Non-pigmented ciliary epithelial cell (primary cell): ENCODE measurements around the gene PPP1R14B.

Source experiments
- DNase-seq: peaks from one replicate; pipeline ENCODE4 v3.0.0-alpha.2; 2010; ENCODE audit warnings: low read depth

PPP1R14B gene

DNA sequence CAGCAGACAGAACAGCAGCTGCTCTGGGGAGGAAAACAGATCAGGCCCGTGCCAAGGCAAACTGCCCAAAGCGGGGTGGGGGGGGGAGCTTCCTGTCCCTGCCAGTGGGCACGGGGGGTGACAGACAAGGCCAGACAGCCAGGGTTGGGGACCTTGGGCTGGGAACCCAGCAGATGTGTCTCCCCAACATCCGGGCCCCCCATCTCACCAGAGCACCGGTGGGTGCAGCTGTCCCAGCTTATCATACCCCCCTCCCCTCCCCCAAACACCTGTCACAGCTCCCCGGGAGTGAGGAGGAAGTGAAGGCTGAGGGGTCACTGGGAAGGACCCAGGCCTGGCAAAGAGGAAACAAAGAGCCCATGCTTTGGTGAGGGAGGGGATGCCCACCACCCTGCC, 1.3 kb downstream of the PPP1R14B start:
- DNase-seq = no peak

DNA sequence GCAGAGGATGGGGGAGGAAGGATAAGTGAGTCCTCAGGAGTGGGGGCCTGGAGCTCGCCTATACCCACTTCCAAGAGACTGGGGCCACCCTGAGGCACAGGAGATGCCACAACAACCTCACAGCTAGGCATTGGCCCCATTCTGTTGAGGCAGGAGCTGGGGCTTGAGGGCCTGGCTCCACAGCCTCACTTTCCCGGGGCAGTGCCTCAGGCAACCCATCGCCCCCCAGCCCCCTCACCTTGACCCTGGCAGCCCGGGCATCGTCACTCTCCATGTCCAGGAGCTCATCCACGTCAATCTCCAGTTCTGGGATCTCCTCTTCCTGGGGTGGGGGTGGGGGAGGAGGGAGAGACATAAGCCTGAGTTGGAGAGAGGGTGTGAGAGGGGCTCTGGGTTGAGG, 1.8 kb downstream of the PPP1R14B start:
- DNase-seq = no peak

DNA sequence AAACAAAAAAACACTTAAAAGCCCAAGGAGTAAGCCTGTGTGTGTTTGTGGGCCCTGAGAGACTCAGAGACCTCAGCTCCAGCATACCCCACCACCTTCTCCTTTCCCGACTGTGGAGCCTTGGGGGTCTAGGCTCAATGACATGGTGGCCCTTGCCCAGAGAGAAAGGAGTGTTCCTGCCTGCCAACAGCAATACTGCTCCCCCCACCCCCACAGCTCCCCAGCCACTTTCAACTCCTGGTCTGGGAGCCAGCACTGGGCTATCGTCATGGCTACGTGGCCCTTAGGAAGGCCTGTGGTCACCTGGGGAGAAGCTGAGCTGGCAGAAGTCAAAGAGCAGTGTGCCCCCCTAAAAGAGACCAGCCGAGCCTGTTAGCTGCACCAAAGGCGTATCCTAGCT, 2.6 kb downstream of the PPP1R14B start:
- DNase-seq = no peak

DNA sequence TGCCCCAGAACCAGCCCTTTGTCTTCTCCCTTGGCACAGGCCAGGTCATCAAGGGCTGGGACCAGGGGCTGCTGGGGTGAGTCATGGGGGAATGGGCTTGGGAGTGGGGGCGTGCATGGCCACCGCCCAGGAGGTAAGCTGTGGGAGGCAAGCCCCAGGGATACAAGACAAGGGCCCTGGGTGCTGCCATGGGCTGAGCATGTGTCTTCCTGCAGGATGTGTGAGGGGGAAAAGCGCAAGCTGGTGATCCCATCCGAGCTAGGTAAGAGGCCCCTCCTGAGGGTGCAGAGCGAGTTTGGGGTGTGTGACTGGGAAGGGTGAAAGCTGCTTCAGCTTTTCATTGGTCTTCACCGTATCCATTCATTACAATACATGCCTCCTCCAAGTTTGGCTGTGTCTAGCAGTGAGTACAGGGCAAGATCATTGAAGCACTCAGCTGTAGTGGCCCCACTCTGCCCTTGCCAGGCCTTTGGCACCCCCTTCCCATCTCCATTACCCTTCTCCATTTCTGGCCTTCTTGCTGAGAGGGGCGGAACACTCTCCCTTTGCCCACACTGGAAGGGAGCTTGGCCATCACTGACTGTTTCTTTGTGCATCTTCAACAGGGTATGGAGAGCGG, 3.4 kb downstream of the PPP1R14B start:
- no peak for DNase-seq

DNA sequence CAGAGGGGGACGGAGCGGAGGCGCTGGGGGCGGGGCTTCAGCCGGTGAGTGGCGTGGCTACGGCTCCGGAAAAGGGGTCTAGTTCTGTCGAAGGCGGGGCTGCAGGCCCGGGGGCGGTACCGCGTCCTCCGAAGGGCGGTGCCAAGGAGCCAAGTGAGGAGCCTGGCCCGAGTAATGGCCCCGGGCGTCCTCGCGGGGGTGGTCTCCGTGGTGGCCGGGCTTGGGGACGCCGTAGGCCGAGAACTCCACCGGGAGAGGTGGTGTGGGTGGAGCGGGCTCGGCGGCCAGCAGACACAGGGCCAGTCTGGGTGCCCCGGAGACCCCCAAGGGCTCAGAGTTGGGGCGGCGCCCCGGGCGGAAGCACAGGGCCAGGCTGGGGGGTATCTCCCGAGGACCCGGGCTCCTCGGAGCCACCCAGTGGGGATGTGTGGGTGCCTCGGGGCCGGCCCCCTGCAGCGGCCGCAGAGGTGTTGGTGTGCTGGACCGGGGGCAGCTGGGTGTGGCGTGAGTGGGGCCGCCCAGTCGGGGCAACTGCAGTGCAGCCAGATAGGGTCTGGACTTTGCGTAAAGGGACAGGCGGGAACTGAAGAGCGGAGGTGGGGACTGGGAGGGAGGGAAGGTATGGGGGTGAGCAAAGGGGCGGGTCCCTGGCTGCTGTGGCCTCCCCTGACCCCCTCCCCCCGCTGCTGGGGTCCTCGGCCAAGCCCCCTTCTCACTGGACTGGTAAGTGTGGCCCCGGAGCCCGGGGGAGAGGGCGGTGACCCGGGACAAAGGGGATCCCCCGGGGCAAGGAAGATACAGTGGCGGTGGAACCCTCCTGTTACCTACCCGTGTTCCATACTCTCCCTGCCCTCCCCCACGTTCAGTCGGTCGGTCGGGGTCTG, 5.0 kb downstream of the PPP1R14B start:
- no peak for DNase-seq

DNA sequence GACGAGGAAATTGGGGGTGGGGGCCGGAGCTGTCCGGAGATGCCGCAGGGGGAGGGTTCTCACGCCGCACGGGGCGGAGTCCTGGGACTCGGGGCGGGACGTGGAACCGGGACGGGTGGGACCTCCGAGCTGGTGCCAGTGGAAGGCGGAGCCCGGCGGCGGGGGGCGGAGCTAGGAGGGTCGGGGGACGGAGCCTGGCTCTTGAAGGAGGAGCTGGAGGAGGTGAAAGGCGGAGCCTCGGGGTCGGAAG, 5.6 kb downstream of the PPP1R14B start:
- DNase-seq = peak; percentile 97

DNA sequence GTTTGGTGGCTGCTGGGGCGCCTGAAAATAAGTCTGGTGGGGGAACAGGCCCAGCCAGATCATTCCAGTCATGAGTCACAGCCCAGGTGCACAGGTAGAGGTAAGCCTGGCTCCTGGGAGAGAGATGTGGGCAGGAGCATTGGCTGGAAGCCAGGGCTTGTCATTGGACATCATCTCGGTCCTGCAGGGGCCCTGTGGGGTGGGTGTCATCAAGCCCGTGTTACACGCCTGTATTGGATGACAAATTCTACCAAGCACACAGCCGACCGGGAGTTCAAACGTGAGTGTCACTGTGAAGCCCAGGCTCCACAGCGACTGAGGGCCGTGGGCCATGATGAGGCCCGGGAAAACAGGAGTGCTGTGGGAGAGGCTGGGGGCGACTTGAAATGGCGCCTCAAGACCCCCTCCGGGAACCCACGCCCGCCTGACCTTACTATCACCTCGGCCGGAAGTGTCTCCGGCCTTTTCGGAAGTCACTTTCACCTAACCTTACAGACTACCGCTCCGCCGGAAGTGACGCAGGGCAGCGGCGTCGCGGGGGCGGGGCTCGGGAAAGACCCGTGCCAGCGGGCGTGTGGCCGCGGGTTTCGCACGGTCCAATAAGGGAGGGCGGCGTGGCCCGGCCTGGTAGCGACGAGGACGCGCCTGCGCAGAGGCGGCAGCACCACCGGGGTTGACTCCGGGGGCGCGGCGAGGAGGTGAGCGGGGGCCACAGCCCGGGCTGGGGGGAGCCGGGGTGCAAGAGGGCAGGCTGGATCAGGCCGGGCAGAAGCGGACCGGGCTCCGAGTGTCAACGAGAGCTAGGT, 6.1 kb downstream of the PPP1R14B start, which contains the start of gene FKBP2:
TSS of gene FKBP2 (plus strand) at position 661 of the 806 bp plus-strand sequence. CDS start 1,293 bp downstream, outside the sequence.
- DNase-seq = peak; percentile 63

DNA sequence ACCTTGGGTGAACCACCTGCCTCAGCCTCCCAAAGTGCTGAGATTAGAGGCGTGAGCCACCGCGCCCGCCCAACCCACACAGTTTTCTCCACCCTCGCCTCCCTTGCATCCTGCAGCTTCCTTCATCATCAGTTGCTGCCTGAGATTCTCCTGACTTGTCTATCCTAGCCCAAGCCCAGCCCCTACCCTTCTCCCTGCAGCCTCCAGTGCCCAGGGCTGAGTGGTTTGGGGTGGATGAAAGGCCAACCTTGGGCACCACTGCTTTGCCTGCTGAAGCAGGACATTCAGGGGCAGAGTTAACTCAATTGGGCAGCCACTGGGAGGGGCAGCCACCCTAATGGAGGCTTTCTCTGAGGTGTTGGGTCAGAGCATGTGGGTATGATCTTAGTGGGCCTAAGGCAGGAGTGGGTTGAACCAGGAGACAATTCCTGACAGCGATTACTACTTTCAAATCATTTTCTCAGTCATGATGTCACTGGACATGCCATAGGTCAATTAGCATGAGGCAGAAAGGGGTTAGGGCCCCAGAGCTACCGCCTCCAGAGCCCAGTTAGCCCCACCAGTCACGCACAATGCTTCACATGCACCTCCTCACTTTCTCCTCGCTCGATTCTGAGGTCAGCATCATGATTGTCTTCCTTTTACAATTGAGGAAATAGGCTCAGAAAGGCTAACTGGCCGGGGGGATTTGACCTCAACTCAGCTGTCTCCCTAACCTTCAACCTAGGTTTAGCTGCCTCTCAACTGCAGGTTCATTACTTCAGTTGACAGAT, 6.9 kb downstream of the PPP1R14B start:
- DNase-seq = no peak

DNA sequence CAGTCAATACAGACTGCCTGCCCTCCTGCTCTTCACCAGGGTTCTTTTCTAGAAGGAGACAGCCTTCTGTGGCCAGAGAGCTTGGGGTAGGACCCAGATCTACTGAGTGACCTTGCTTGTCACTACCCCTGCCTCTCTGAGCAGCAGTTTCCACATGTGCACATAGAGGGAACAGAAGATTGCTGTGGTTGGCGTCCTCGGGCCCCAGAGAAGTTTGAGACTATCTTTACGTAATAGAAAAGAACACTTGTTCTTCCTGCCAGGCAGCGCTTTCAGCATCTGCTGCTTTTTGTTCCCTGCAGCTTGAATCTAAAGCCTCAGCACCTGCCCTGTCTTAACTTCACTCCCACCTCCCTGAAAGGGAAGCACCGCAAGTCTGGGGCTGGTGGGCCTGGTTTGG, 7.7 kb downstream of the PPP1R14B start:
- no peak for DNase-seq

DNA sequence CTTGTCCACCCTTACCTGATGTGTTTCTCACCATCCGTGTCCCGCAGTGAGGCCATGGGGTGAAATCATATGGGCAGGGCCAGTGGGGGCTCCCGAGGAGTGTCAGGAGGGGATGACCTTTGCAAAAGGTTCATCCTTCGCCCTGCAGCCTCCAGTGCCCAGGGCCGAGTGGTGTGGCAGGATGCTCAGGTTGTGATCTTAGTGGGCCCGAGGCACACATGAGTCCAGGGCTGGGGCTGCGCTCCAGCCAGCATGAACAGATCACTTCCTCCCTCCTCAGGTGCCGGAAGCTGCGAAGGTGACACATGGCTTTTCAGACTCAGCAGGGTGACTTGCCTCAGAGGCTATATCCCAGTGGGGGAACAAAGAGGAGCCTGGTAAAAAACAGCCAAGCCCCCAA, 8.7 kb downstream of the PPP1R14B start:
- no peak for DNase-seq

DNA sequence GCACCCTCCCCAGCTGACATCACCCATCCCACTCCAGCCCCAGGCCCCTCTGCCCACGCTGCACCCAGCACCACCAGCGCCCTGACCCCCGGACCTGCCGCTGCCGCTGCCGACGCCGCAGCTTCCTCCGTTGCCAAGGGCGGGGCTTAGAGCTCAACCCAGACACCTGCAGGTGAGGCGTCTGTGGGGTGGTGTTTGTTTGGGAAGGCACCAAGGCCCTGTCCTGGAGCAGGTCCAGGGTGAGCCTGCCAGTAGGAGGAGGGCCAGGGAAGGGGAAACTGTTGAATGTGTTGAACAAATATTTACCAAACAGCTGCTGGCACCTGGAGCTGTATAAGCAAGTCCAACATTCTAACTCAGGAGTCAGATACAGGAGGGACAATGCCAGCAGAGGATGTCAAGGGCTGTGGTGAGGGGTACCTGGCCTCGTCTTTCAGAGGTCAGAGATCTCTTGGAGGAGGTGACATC, 9.2 kb downstream of the PPP1R14B start:
- DNase-seq = no peak

DNA sequence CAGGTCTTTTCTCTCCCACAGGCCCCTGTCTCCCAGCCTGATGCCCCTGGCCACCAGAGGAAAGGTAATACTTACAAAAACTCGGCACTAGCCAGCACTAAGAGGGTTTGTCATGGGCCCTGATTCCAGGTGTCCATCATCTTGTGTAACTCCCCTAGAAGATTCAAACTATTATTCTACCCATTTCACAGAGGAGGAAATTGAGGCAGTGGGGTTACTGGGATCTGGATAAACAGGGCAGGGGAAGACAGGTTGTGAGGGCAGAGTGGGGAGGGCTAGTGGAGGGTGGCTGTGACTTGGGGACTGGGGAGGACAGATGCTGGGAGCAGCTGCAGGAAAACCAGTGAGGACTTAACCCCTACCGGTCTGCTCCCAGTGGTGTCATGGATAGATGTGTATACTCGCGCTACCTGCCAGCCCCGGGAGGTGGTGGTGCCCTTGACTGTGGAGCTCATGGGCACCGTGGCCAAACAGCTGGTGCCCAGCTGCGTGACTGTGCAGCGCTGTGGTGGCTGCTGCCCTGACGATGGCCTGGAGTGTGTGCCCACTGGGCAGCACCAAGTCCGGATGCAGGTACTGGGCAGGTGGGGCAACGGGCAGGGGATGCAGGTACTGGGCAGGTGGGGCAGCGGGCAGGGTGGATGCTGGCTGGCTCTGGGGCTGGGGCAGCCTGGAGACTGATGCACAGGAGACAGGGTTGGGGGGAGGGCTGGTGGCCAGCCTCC, 11.1 kb downstream of the PPP1R14B start:
- no peak for DNase-seq

DNA sequence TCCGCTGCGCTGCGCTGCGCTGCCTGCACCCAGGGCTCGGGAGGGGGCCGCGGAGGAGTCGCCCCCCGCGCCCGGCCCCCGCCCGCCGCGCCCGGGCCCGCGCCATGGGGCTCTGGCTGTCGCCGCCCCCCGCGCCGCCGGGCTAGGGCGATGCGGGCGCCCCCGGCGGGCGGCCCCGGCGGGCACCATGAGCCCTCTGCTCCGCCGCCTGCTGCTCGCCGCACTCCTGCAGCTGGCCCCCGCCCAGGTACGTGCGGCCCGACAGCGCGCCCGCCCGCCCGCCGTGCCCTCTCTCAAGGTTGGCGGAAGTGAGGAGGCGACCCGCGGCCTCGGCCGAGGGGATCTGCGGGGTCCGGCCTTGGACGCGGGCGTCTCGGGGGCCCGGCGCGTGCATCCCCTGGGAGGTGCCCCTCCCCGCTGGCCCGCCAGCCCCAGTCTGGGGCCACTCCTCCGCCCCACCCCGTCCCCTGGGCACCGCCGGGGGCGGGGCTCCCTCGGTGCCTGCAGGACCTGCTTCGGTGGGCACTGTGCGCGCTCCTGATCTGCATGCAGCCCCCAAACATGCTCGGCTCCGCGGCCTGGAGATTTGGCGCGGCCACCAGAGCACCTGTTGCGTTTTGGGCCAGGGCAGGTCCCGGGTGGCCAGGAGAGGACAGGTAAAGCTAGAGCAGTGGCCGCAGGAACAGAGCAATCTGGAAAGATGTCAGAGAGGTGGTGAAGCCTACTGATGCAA, 11.9 kb downstream of the PPP1R14B start:
- DNase-seq = no peak

DNA sequence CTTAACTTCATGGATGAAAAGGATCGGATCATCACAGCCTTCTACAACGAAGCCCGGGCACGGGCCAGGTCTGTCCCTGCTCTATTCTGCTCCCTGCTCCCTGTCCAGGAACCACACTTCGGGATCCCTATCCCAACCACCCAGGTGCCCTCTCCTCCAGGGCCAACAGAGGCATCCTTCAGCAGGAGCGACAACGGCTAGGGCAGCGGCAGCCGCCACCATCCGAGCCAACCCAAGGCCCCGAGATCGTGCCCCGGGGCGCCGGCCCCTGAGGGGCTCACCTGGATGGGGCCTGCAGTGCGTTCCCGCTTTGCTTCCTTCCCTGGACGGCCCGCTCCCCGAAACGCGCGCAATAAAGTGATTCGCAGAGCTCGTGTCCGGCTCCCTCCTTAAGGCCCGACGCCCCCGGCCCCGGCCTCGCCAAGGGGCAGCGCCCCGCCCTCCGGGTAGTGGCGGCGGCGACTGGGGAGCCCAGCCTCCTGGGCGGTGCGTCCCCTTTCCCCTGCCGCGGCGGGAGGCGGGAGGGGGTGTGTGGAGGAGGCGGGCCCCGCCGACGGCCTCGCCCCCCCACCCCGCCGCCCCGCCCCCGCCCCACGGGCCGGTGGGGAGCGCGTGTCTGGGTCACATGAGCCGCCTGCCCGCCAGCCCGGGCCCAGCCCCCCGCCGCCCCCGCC, 12.7 kb downstream of the PPP1R14B start, which contains the start of gene VEGFB:
TSS of gene VEGFB (plus strand) at position 672 of the 674 bp plus-strand sequence. CDS start 250 bp downstream, outside the sequence.
- DNase-seq = no peak

DNA sequence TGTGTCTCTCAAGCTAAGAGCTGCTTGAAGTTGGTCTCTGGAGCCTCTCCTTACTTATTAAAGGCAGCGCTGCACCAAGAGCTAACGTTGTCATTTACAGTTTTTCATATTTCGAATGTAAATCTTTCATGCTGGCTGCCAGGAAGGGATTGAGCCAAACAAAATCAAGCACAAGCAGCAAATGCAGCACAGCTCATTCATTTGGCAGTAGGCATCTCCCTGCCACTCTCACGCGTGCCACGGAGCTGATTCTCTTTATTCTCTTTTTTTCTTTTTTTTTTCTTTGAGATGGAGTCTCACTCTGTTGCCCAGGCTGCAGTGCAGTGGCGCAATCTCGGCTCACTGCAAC, 13.8 kb downstream of the PPP1R14B start:
- DNase-seq = no peak

DNA sequence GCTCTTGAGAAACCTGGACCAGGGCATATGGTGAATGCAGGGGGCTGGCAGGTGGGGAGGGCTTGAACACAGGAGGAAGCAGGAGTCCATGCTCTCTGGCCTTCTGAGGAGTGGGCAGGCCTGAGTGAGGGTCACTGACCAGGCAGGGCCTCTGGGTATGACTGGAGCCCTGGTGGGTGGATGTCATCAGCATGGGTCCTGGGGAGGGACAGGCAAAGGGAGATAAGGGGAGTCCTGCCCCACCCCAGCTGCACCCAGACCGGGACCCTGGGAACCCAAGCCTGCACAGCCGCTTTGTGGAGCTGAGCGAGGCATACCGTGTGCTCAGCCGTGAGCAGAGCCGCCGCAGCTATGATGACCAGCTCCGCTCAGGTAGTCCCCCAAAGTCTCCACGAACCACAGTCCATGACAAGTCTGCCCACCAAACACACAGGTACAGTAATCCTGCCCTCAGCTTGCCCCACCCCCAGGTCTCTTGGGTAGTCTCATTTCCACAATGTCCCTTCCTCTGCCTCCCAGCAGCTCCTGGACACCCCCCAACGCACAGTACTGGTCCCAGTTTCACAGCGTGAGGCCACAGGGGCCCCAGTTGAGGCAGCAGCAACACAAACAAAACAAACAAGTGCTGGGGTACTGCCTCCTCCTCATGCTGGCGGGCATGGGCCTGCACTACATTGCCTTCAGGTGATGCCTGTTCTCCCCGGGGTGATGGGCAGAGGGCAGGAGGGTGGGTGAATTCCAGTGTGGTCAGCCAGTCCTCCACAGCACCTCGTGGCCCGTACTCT, 14.4 kb downstream of the PPP1R14B start:
- DNase-seq = no peak

DNA sequence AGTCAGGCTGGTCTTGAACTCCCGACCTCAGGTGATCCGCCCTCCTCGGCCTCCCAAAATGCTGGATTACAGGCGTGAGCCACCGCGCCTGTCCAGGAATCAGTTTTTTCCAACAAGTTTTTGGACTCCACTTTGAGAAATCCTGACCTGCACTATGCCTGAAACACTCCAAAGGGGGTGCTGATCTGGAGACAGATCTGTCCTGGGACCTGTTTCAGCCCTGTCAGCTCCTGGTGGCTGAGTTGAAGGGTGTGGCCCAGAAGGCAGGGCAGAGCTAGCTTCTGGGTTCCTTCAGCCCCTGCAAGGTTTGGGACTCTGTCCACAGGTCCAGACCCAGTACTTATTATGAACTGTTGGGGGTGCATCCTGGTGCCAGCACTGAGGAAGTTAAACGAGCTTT, 15.2 kb downstream of the PPP1R14B start:
- DNase-seq = no peak

DNA sequence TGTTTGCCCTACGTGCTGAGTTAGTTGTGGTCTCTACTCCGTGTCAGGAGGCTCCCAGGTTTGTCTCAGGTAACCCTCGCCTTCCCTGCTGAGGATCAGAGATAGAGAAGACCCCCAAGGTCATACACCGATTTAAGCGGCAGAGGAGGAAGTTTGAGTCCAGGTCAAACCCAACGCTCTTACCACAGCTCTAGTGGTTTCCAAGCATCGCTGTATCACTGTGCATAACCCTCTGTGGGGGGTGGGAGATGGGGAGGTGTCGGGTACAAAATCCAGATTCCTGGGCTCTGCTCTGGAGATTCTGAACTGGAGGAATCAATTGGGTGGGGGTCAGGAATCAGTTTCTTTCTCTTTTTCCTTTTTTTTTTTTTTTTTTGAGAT, 15.8 kb downstream of the PPP1R14B start:
- DNase-seq = no peak
